C4-2B (cell line): ENCODE measurements around the gene MPDU1.

Experiments
- H3K27ac ChIP-seq: fragments of 450-650 bp; 2 replicates; pipeline ENCODE4 v1.5.1; 2017
- CTCF ChIP-seq: fragments of 450-650 bp; conservative IDR thresholded peaks from 2 replicates; pipeline ENCODE4 v1.5.1; 2017; ENCODE audit warnings: mild to moderate bottlenecking
- ZFX ChIP-seq: fragments of 450-650 bp; IDR thresholded peaks from 2 replicates; pipeline ENCODE4 v1.6.1; 2017

The MPDU1 gene

DNA sequence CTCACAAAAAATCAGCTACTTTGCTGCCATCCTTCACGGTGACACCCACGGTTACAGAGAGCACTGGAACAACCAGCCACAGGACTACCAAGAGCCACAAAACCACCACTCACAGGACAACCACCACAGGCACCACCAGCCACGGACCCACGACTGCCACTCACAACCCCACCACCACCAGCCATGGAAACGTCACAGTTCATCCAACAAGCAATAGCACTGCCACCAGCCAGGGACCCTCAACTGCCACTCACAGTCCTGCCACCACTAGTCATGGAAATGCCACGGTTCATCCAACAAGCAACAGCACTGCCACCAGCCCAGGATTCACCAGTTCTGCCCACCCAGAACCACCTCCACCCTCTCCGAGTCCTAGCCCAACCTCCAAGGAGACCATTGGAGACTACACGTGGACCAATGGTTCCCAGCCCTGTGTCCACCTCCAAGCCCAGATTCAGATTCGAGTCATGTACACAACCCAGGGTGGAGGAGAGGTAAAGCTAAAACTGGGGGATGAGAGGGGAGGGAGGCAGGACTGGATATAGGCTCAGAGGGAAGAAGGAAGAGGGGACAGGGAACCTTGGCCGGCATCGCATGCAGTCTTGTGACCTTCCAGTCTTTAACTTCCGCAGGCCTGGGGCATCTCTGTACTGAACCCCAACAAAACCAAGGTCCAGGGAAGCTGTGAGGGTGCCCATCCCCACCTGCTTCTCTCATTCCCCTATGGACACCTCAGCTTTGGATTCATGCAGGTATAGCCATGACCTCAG, 3.6 kb upstream of the MPDU1 start:
- H3K27ac ChIP-seq = peak overlapping the region; percentile 100
- no peak for TF ChIP-seq CTCF
- TF ChIP-seq ZFX = no peak

DNA sequence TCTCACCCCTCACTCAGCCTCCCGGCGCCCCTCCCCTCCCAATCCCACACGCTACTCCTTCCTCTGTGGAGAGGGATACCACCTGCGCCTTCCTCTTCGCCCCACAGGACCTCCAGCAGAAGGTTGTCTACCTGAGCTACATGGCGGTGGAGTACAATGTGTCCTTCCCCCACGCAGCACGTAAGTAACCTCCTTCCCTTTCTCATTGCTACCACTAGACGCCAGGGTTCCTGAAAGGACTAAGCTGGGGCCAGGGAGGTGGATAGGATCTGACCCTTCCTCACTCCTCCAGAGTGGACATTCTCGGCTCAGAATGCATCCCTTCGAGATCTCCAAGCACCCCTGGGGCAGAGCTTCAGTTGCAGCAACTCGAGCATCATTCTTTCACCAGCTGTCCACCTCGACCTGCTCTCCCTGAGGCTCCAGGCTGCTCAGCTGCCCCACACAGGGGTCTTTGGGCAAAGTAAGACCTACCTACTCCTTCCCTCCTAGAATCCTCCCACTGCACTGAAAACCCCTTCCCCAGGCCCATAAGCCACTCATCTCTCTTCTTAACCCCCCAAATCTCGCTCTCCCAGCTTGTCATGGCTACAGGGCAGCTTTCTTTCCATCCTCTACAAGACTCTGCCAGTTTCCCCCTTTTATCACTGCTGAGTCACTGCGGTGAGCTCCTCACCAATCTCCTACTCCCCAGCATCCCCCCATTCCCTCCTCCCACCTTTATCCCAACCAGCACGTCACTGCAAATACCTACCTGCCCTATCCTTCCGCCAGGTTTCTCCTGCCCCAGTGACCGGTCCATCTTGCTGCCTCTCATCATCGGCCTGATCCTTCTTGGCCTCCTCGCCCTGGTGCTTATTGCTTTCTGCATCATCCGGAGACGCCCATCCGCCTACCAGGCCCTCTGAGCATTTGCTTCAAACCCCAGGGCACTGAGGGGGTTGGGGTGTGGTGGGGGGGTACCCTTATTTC, 2.8 kb upstream of the MPDU1 start:
- TF ChIP-seq CTCF (no peak), ZFX (no peak)
- H3K27ac ChIP-seq = peak overlapping the region; percentile 100

- H3K27ac ChIP-seq = peak overlapping the region; percentile 100
- no peak for TF ChIP-seq ZFX
- no peak; the same call in 1 of the 2 replicates for TF ChIP-seq CTCF
These were observed 1.0 kb upstream of the MPDU1 start for GRCh38 chr17:7582396-7583252.

DNA sequence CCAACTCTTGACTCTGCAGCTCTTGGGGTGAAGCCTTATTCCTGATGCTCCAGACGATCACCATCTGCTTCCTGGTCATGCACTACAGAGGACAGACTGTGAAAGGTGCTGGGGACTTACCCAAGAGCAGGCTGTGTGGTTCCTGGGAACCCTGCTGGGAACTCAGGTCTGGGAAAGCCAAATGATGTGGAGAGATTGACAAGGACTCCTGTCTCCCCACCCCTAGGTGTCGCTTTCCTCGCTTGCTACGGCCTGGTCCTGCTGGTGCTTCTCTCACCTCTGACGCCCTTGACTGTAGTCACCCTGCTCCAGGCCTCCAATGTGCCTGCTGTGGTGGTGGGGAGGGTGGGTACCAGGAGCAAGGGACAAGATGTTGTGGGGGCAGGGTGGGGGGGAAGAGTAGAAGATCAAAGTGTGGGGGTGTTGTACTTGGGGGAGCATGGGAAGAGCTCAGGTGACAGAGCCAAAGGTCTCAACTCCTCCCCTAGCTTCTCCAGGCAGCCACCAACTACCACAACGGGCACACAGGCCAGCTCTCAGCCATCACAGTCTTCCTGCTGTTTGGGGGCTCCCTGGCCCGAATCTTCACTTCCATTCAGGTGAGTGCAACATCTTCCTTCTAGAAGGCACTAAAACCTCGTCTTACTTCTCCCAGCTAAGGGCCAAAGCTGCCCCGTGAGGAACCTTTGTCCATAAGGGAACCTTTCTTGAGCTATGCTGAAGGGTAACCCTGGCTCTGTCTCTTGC, 3.2 kb downstream of the MPDU1 start:
- TF ChIP-seq CTCF (no peak; the same call in 1 of the 2 replicates), ZFX (no peak)
- H3K27ac ChIP-seq = no peak overlapping the region

DNA sequence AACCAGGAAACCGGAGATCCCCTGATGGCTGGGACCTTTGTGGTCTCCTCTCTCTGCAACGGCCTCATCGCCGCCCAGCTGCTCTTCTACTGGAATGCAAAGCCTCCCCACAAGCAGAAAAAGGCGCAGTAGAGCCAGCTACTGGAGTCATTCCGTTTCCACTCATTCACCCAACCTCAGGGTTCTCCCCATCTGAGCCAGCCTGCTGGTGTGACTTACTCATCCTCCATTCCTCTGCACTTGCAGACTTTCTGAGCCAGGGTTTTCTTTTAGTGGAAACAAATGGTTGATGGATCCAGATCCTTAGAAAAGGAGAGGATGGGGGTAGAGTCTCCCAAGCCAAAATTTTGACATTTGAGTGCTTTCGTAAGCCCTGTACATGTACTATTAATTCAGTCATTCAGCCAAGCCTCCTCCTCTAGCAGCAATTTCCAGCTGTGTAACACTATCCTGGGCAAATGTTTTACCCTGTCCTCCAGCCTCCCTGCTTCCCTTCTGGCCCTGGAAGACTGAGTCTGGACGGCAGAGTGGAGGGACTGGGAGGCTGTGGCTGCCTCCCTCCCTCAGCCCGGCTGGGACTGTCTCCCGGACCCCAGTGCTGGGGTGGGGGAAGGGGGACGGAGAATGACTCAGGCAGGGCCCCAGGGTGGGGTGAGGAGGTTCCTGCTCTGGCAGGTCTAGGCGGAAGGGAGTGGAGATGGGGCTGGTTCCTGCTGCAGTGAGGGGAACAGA, 3.9 kb downstream of the MPDU1 start:
- no peak for TF ChIP-seq CTCF
- no peak for TF ChIP-seq ZFX

GRCh38 chr17:7588553-7589203, 5.0 kb downstream of the MPDU1 start:
- H3K27ac ChIP-seq = no peak overlapping the region
- TF ChIP-seq CTCF = no peak
- TF ChIP-seq ZFX = no peak

More for the DNA sequence above, 3.9 kb downstream of the MPDU1 start:
- H3K27ac ChIP-seq = no peak overlapping the region
